H9 (cell line): ENCODE results near the gene GLS. TPM values are rescaled to one million over a fixed set of nuclear protein-coding genes. Genes with fewer than 3 reads are reported as not detected.

Source experiments
- DNase-seq: peaks from one replicate; pipeline ENCODE4 v3.0.0-alpha.2; 2017
- H2AFZ ChIP-seq: one replicate; pipeline ENCODE4 v1.6.1; 2013; ENCODE audit warnings: mild to moderate bottlenecking, low read length, control low read depth, moderate library complexity
- H2AK5ac ChIP-seq: 2 replicates; pipeline ENCODE4 v1.6.1; 2013; ENCODE audit warnings: low read length, control low read depth, mixed read lengths; ENCODE audit not compliant: insufficient read length
- H2BK120ac ChIP-seq: one replicate; pipeline ENCODE4 v1.6.1; 2013; ENCODE audit warnings: low read depth, mild to moderate bottlenecking, low read length, control low read depth, inconsistent platforms; ENCODE audit not compliant: poor library complexity, severe bottlenecking
- H2BK12ac ChIP-seq: 2 replicates; pipeline ENCODE4 v1.6.1; 2013; ENCODE audit warnings: low read length, control low read depth, mixed read lengths, low read depth; ENCODE audit not compliant: insufficient read length
- H2BK15ac ChIP-seq: 2 replicates; pipeline ENCODE4 v1.6.1; 2013; ENCODE audit warnings: low read depth, low read length, control low read depth
- H2BK20ac ChIP-seq: one replicate; pipeline ENCODE4 v1.6.1; 2013; ENCODE audit warnings: low read depth, mild to moderate bottlenecking, low read length, control low read depth, inconsistent platforms; ENCODE audit not compliant: poor library complexity, severe bottlenecking
- H2BK5ac ChIP-seq: 2 replicates; pipeline ENCODE4 v1.6.1; 2013; ENCODE audit warnings: low read length, control low read depth, mixed read lengths; ENCODE audit not compliant: insufficient read length
- H3K14ac ChIP-seq: 2 replicates; pipeline ENCODE4 v1.6.1; 2013; ENCODE audit warnings: low read length, control low read depth; ENCODE audit not compliant: insufficient read depth
- H3K18ac ChIP-seq: 2 replicates; pipeline ENCODE4 v1.6.1; 2013; ENCODE audit warnings: low read depth, mild to moderate bottlenecking, mixed read lengths, low read length, control low read depth; ENCODE audit not compliant: insufficient read length
- H3K23ac ChIP-seq: 2 replicates; pipeline ENCODE4 v1.6.1; 2013; ENCODE audit warnings: low read length, control low read depth, mixed read lengths, low read depth; ENCODE audit not compliant: insufficient read length
- H3K23me2 ChIP-seq: 2 replicates; pipeline ENCODE4 v1.6.1; 2013; ENCODE audit warnings: low read depth, mild to moderate bottlenecking, mixed read lengths, low read length, control low read depth; ENCODE audit not compliant: insufficient read length, poor library complexity, severe bottlenecking
- H3K27ac ChIP-seq: 2 replicates; pipeline ENCODE4 v1.5.1; 2013; ENCODE audit warnings: low read length, control low read depth, mixed read lengths, low read depth; ENCODE audit not compliant: insufficient read length
- H3K27me3 ChIP-seq: 2 replicates; pipeline ENCODE4 v1.6.1; 2013; ENCODE audit warnings: low read length, control low read depth, inconsistent platforms; ENCODE audit not compliant: insufficient read depth
- H3K4ac ChIP-seq: 2 replicates; pipeline ENCODE4 v1.6.1; 2013; ENCODE audit warnings: low read depth, mild to moderate bottlenecking, control low read depth, inconsistent platforms, low read length, moderate library complexity
- H3K4me1 ChIP-seq: 2 replicates; pipeline ENCODE4 v1.6.1; 2013; ENCODE audit warnings: low read length, control low read depth, inconsistent platforms; ENCODE audit not compliant: insufficient read depth
- H3K4me2 ChIP-seq: 2 replicates; pipeline ENCODE4 v1.6.1; 2013; ENCODE audit warnings: low read length, control low read depth, mixed read lengths; ENCODE audit not compliant: insufficient read length, insufficient read depth
- H3K56ac ChIP-seq: 2 replicates; pipeline ENCODE4 v1.6.1; 2013; ENCODE audit warnings: low read depth, mild to moderate bottlenecking, mixed read lengths, low read length, control low read depth; ENCODE audit not compliant: insufficient read length
- H3K79me1 ChIP-seq: 2 replicates; pipeline ENCODE4 v1.6.1; 2013; ENCODE audit warnings: low read depth, mild to moderate bottlenecking, moderate library complexity, low read length, control low read depth, inconsistent platforms; ENCODE audit not compliant: insufficient read depth, poor library complexity, severe bottlenecking
- H3K79me2 ChIP-seq: 2 replicates; pipeline ENCODE4 v1.6.1; 2013; ENCODE audit warnings: low read length, control low read depth, inconsistent platforms; ENCODE audit not compliant: insufficient read depth
- H3K9ac ChIP-seq: 2 replicates; pipeline ENCODE4 v1.6.1; 2013; ENCODE audit warnings: low read length, control low read depth, mixed read lengths; ENCODE audit not compliant: insufficient read length; ENCODE audit errors: extremely low read depth
- H3K9me3 ChIP-seq: one replicate; pipeline ENCODE4 v1.6.1; 2013; ENCODE audit warnings: low read depth, low read length, inconsistent platforms; ENCODE audit not compliant: control insufficient read depth
- H3T11ph ChIP-seq: one replicate; pipeline ENCODE4 v1.6.1; 2013; ENCODE audit warnings: mild to moderate bottlenecking, low read length, control low read depth, inconsistent platforms
- H4K20me1 ChIP-seq: one replicate; pipeline ENCODE4 v1.6.1; 2013; ENCODE audit not compliant: control insufficient read depth, insufficient read length, insufficient read depth
- H4K5ac ChIP-seq: 2 replicates; pipeline ENCODE4 v1.6.1; 2013; ENCODE audit warnings: low read depth, mild to moderate bottlenecking, mixed read lengths, low read length, control low read depth; ENCODE audit not compliant: insufficient read length
- H4K8ac ChIP-seq: replicated peaks from 2 replicates; pipeline ENCODE4 v1.6.1; 2013; ENCODE audit warnings: low read length, control low read depth, mixed read lengths, low read depth; ENCODE audit not compliant: insufficient read length
- H4K91ac ChIP-seq: 2 replicates; pipeline ENCODE4 v1.6.1; 2013; ENCODE audit warnings: low read depth, mild to moderate bottlenecking, moderate library complexity, mixed read lengths, low read length, control low read depth; ENCODE audit not compliant: insufficient read length
- H3K27ac Mint-ChIP-seq, 3 experiments: 2 replicates in 2 of 3; 3 replicates in 1 of 3; pipeline ENCODE4 v1.8.0; 2020 to 2021; ENCODE audit warnings: mixed read lengths in 3 of 3, mild to moderate bottlenecking in 1 of 3, moderate library complexity in 1 of 3
- H3K27me3 Mint-ChIP-seq: 2 replicates; pipeline ENCODE4 v1.8.0; 2021; ENCODE audit warnings: low read depth, mild to moderate bottlenecking, moderate library complexity, mixed read lengths
- H3K36me3 Mint-ChIP-seq, 3 experiments: 2 replicates in 2 of 3; 3 replicates in 1 of 3; pipeline ENCODE4 v1.8.0; 2020 to 2021; ENCODE audit warnings: low read depth in 3 of 3, mixed read lengths in 3 of 3; ENCODE audit not compliant: insufficient read depth in 1 of 3
- H3K4me1 Mint-ChIP-seq, 2 experiments: 2 replicates each; pipeline ENCODE4 v1.8.0; 2020; ENCODE audit warnings: mixed read lengths in 2 of 2
- H3K4me3 Mint-ChIP-seq, 2 experiments: 2 replicates in 1 of 2; 3 replicates in 1 of 2; pipeline ENCODE4 v1.8.0; 2020 to 2021; ENCODE audit warnings: mild to moderate bottlenecking in 2 of 2, mixed read lengths in 2 of 2, moderate library complexity in 1 of 2
- H3K9me3 Mint-ChIP-seq, 2 experiments: 2 replicates in 1 of 2; 3 replicates in 1 of 2; pipeline ENCODE4 v1.8.0; 2020; ENCODE audit warnings: mild to moderate bottlenecking in 2 of 2, mixed read lengths in 2 of 2, moderate library complexity in 1 of 2
- WGBS: extraction: QIAGEN DNeasy Blood & Tissue Kit; methylation state at CpG from one replicate; pipeline ENCODE4 v1.1.7; 2013; ENCODE audit warnings: missing lambda C conversion rate, low lambda C conversion rate, mixed read lengths; ENCODE audit not compliant: insufficient read length; ENCODE audit errors: extremely low coverage; 5-methylcytosine and 5-hydroxymethylcytosine counted together
- total RNA-seq: library from RNA; stranded (reverse); gene quantifications from 2 replicates; pipeline ENCODE4 v1.2.1, GENCODE V29; 2021
- TF ChIP-seq, protein P1 (sequence below): fragments of 200-600 bp; sonication (generic); conservative IDR thresholded peaks from 3 replicates; pipeline ENCODE4 v1.8.0; 2021; ENCODE audit warnings: antibody characterized with exemption, mild to moderate bottlenecking

Gene GLS
- total RNA-seq, 1 experiment from 2014 or later = 69.3 TPM

GRCh38 chr2:190948671-190949070, 68.0 kb downstream of the GLS start:
- no peak overlapping the region for H2AK5ac ChIP-seq
- H2BK5ac ChIP-seq = no peak overlapping the region
- H2BK12ac ChIP-seq = no peak overlapping the region
- no peaks in the 10 kb centered on the region for H4K20me1 ChIP-seq
- H3K79me1 ChIP-seq = no peaks in the 10 kb centered on the region
- WGBS = no CpG with 5 or more reads among the region's 2 CpGs
- no peak overlapping the region for H4K8ac ChIP-seq
- no peak overlapping the region for H2BK20ac ChIP-seq
- no peaks in the 10 kb centered on the region for H3K27me3 Mint-ChIP-seq
- no peak overlapping the region for H3K4me3 Mint-ChIP-seq
- no peaks in the 10 kb centered on the region for H3K9me3 ChIP-seq
- H4K5ac ChIP-seq = no peak overlapping the region
- H2AFZ ChIP-seq = no peak overlapping the region
- H3K79me2 ChIP-seq = no peaks in the 10 kb centered on the region
- no peak overlapping the region for H2BK120ac ChIP-seq
- no peak overlapping the region for H3T11ph ChIP-seq
- no peaks in the 10 kb centered on the region; the same call in 1 of the 2 replicates for H3K4me1 ChIP-seq
- peaks cover 8 to 9% of the 10 kb centered on the region in 2 experiments for H3K4me1 Mint-ChIP-seq
- H3K4ac ChIP-seq = no peak overlapping the region
- no peaks in the 10 kb centered on the region for H3K9me3 Mint-ChIP-seq
- no peaks in the 10 kb centered on the region; a peak in 1 of 7 replicates for H3K36me3 Mint-ChIP-seq
- H3K27me3 ChIP-seq = no peaks in the 10 kb centered on the region
- H3K23ac ChIP-seq = no peak overlapping the region
- no peak overlapping the region for H3K56ac ChIP-seq
- no peak overlapping the region for H3K27ac ChIP-seq
- H3K4me2 ChIP-seq = no peak overlapping the region
- H3K9ac ChIP-seq = no peak overlapping the region
- TF ChIP-seq, protein P1, sequence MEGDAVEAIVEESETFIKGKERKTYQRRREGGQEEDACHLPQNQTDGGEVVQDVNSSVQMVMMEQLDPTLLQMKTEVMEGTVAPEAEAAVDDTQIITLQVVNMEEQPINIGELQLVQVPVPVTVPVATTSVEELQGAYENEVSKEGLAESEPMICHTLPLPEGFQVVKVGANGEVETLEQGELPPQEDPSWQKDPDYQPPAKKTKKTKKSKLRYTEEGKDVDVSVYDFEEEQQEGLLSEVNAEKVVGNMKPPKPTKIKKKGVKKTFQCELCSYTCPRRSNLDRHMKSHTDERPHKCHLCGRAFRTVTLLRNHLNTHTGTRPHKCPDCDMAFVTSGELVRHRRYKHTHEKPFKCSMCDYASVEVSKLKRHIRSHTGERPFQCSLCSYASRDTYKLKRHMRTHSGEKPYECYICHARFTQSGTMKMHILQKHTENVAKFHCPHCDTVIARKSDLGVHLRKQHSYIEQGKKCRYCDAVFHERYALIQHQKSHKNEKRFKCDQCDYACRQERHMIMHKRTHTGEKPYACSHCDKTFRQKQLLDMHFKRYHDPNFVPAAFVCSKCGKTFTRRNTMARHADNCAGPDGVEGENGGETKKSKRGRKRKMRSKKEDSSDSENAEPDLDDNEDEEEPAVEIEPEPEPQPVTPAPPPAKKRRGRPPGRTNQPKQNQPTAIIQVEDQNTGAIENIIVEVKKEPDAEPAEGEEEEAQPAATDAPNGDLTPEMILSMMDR = no peak
- no peak overlapping the region for H4K91ac ChIP-seq
- no peaks in the 10 kb centered on the region for H3K23me2 ChIP-seq
- no peak overlapping the region for H3K14ac ChIP-seq
- H2BK15ac ChIP-seq = no peak overlapping the region
- no peak overlapping the region for H3K18ac ChIP-seq
- no peak for DNase-seq
- H3K27ac Mint-ChIP-seq = no peak overlapping the region
